ENCODE measurements around the gene GALT. TPM values are rescaled to one million over a fixed set of nuclear protein-coding genes. Genes with fewer than 3 reads are reported as not detected.

GALT gene
- total RNA-seq, 1 donor from 2014 or later: 32.4 TPM

- DNase-seq: peak; percentile 76
These were observed 5.6 kb downstream of the GALT start, which contains the start of gene IL11RA for GRCh38 chr9:34651876-34652601. TSS of gene IL11RA (plus strand) at chr9:34652185. CDS start at chr9:34655218, 3,033 bp downstream.

GRCh38 chr9:34652602-34653000 is 6.1 kb downstream of the GALT start:
- DNase-seq: no peak

- no peak for DNase-seq
These were observed 6.9 kb downstream of the GALT start for GRCh38 chr9:34653151-34654072.

GRCh38 chr9:34654323-34655051 is 8.0 kb downstream of the GALT start:
- peak; percentile 66 for DNase-seq

- no peak for DNase-seq
These were observed 8.9 kb downstream of the GALT start for GRCh38 chr9:34655394-34655793.

GRCh38 chr9:34656992-34657391 is 10.5 kb downstream of the GALT start:
- DNase-seq: no peak

- DNase-seq: no peak
These were observed 12.0 kb downstream of the GALT start for GRCh38 chr9:34658461-34658860.

GRCh38 chr9:34659592-34660253 is 13.2 kb downstream of the GALT start:
- DNase-seq: no peak

- DNase-seq: no peak
These were observed 16.2 kb downstream of the GALT start, which contains the start of gene CCL27 for GRCh38 chr9:34662526-34663302. TSS of gene CCL27 (minus strand) at chr9:34662657. CDS start at chr9:34662633, 24 bp downstream.

GRCh38 chr9:34663303-34663605 is 16.8 kb downstream of the GALT start:
- no peak for DNase-seq

- DNase-seq: peak; percentile 62
These were observed 18.0 kb downstream of the GALT start for GRCh38 chr9:34664281-34665066.

- DNase-seq: no peak
These were observed 18.5 kb downstream of the GALT start for GRCh38 chr9:34665067-34665380.

- peak; percentile 93 for DNase-seq
These were observed 19.1 kb downstream of the GALT start for GRCh38 chr9:34665381-34666250.

GRCh38 chr9:34669809-34670562 is 23.5 kb downstream of the GALT start:
- DNase-seq: no peak

- DNase-seq: no peak
These were observed 24.8 kb downstream of the GALT start for GRCh38 chr9:34671307-34671706.

- no peak for DNase-seq
These were observed 28.0 kb downstream of the GALT start for GRCh38 chr9:34674440-34674839.

GRCh38 chr9:34675048-34675714 is 28.7 kb downstream of the GALT start:
- no peak for DNase-seq

GRCh38 chr9:34675869-34676268 is 29.4 kb downstream of the GALT start:
- no peak for DNase-seq

All from occipital lobe (tissue), 2 donors.